Fibroblast of upper back skin (primary cell): Measurements from ENCODE around the gene SLC9C2.
"Not testable (repeated sequence)": the region's sequence is repeated elsewhere in the genome, so short reads cannot be mapped to it uniquely, and the experiment has no call there.

Experiments
- DNase-seq: peaks from one replicate; pipeline ENCODE4 v3.0.0-alpha.2; 2013

Gene SLC9C2

DNA sequence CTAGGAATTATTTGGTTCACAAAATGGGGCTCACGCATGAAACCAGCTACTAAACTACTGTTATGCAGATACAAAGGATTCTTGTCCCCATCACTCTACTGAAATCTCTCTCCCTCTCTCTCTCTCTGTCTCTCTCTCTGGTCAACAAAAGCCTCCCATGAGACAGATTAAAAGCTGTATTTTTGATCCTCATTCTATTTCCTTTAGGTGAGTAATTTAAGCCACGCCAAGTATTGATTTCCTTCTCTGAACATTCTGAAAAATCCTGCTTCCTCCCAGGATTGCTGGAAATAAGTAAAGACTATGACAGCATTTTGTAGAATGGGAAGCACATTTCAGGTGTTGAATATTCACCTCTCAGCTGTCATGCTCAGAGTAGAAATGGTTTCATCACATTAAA is 82.1 kb downstream of the SLC9C2 start:
- DNase-seq: no peak

DNA sequence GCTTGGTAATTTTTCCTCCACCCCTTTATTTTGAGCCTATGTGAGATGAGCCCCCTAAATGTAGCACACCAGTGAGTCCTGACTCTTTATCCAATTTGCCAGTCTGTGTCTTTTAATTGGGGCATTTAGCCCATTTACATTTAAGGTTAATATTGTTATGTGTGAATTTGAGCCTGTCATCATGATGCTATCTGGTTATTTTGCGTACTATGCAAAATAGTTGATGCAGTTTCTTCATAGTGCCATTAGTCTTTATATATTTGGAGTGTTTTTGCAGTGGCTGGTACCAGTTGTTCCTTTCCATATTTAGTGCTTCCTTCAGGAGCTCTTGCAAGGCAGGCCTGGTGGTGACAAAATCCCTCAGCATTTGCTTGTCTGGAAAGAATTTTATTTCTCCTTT is 88.4 kb downstream of the SLC9C2 start:
- not testable (repeated sequence) for DNase-seq

DNA sequence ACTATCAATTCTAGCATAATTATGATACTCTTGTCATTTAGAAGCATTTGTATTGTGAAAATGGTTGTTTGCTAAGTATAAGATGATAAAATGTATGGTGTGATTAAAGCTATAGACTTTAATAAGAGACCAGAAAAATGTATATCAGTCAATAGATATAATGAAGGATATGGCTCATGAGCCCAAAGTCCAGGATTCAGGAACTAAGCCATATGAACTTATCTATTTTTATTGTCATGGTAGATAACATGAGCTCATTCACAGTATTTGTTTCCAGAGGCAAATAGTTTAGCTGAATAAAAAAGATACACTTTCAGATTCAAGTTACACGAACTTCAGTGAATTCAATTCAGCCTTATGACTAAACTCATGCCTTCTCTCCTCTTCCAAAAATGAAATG is 93.1 kb downstream of the SLC9C2 start:
- DNase-seq: no peak

DNA sequence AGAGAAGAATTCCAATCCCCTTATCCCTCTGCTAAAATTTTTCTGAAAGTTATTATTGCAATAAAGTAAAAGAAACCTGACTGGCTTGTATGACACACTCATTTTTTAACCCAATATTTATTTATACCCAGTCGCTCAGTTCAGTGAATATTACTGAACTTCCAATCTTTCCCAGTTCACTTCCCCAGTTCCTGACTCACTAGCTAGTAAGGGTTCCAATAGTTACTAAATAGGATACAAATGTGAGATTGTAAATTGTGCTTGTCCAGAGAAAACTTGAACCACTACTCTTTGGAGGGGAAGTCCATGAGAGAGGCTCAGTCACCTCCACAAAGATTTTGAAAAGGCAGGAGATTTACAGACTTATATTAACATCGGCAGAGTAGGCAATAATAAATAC is 94.3 kb downstream of the SLC9C2 start:
- DNase-seq: no peak

DNA sequence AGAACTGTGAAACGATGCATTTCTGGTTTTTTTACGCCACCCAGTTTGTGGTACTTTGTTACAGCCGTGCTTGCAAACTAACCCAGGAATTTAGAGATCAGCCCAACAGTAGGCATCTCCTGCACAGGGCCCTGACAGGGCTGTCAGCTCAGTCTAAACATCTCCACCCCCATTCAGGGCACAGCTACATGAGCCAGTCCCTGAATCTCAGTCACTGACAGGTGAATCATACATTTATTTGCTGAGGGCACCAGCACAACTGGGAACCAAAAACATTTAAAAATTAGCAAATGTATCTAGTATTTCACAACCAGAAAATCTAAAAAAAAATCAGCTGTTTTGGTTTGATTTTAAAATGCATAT is 95.0 kb downstream of the SLC9C2 start:
- DNase-seq: no peak

DNA sequence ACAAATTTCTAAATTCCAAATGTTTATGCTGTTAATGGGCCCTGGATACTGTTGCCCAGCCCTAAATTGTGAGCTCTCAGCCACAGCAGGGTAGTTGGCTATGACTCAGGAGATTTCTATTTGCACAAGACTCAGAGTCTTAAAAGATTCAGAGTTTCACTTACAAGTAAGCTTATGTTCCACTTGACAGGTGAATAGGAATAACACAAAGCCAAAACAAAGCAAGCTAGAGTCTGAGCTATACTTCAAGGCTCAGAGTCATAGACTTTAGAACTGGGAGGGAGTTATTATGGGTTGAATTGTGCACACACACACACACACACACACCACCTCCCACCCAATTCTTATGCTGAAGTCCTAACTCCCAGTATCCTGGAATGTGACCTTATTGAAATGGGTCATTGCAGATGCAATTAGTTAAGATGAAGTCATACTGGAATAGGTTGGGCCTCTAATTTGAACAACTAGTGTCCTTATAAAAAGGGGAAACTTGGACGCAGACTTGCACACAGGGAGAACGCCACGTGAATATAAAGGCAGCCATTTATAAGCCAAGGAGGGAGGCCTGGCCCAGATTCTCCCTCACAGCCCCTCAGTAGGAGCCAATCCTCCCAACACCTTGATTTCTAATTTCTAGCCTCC is 95.5 kb downstream of the SLC9C2 start:
- peak; percentile 32 for DNase-seq

DNA sequence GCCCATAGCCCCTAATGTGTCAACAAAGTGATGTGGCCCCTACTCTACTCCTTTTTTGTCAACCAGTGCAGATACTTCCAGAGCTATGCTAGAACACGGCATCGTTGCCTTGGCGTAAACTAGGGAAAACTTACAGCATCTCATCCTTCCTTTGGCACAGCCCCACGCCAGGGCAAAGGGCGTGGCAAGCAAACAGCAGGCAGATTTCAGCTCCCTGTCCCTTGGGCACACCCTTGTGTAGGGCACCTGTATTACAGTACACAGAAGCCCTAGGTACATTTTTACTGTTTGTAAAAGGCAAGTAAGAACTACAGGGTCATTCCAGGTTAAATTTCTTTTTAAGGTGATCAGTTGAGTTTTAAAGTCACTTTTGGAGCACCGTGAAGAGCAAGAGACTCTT is 96.4 kb downstream of the SLC9C2 start:
- no peak for DNase-seq

DNA sequence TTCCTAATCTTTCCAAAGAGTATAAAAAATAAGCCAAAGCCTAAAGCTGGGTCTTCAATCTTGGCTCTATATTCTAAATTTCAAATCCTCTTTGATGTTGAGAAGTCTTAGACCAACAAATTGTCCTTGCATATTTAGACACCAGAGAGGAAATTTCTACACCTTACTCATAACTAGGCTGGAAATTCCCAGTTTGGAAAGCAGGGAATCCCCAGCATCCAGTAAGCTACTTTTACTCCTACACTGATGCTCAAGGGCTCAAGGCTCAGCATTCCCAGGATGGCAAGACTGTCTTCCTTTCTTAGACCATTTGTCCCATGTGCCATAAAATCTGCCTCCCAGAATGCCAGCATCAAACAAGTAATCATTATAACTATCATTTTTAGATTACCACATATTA is 97.5 kb downstream of the SLC9C2 start:
- DNase-seq: no peak

DNA sequence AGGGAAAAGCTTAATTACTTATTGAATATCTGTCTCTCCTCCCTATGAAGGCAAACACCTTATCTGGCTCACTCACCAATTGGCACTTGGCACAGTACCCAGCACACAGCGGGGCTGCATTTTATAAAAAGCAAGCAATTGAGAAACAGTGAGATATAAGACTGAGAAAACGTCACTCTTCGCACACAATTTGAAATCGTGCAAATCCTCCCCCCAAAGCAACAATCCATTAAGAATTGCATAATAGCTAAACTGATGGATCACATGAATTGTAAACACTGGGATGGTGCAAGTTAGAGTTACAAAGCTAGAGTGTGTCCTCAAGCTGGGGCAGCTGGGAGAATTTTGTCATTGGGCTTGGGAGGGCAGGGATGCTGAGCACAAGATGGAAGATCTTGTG is 98.6 kb downstream of the SLC9C2 start:
- DNase-seq: no peak

DNA sequence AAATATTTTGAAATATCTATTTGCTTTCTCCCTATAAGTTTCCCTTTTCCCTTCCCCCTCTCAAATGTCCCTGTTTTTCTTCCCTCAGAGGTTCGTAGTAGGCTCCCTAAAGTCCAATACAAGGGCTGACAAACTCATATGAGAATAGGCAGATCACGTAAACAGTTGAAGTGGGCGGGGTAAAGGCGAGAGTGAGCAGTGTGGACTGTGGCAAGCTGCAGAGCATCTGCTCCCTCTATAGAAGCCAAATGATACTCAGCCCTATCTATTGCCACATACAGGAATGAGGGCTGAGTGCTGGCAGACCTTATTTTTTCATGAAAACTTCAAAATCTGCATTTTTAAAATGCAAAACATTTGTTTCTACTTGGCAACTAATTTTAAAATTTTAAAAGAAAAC is 99.5 kb downstream of the SLC9C2 start:
- DNase-seq: peak; percentile 6

DNA sequence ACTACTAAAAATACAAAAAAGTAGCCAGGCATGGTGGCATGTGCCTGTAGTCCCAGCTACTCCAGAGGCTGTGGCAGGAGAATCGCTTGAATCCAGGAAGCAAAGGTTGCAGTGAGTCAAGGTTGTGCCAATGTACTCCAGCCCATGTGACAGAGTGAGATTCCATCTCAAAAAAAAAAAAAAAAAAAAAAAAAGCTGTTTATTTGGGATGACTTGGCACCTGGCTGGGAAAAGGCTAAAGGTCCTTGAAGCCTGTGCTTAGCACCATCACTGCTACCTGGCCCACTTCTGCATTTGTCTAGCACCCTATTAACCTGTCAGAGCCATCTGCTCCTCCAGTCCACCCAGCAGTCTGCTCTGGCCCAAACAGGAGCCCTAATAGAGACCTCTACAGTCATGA is 100.8 kb downstream of the SLC9C2 start:
- no peak for DNase-seq

DNA sequence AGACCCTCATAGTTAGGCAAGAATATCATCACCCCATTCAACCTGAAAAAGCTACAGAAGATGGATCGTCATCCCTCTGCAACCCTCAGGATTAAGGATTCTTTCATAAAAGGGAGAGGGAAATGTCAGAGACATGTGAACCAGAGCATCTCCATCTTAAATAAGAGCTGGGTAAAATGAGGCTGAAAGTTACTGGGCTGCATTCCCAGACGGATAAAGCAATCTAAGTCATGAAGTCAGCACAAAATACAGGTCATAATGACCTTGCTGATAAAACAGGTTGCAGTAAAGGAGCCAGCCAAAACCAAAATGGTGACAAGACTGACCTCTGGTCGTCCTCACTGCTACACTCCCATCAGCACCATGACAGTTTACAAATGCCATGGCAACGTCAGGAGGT is 103.1 kb downstream of the SLC9C2 start:
- no peak for DNase-seq

DNA sequence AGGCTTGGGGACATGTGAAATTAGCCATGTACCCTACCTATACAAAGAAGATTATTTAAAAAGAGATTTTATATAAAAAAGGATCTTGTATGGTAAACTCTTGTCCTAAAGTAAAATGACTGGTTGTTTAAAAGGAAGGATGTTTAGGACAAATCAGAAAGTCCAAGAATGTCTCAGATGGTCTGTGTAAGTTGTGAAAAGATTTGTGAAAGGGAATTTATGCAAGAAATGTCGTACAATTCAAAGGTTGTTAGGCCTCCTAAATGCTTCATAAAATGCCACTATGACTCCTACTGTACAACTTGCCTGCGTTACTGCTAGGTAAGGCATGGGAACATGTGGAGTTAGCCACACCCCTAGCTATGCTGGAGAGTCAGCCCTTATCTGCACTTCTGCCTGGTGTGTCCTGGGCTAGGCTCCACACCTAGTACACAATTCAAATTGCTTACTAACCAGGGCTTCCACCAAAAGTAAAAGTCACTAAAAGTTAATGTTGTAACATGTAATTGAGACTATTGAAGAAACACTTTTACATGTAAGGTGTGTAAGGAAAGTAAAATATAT is 106.0 kb downstream of the SLC9C2 start:
- DNase-seq: no peak

DNA sequence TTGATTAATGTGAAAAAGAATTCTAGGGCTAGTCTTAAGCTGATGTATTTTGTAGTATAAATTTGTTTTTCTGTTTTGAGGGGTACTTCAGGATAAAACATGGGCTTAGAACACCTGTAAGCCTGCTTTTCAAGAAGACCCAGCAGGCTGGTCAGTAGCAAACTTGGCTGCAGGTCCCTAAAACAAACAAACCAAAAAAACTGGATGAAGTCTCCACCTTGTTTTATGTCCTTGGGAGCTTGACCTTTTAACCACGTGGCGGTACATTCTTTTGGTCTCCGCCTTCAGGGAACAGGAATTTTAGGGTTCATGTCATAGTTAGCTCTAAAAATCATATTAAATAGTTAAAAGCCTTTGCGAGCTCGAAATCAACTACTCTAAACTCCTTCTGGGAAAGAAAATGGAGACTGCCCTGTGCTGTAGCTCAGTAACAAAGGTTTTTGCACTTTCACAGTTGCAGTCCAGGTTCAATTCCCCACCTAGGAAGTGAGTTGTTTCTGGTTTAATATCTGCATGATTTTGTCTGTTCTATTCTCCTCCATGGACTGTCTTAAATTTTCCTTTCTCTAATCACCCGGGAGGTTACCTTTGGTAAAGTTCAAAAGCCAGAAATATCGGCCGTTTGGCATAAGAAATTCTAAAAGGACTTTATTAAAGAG is 107.1 kb downstream of the SLC9C2 start:
- DNase-seq: no peak

DNA sequence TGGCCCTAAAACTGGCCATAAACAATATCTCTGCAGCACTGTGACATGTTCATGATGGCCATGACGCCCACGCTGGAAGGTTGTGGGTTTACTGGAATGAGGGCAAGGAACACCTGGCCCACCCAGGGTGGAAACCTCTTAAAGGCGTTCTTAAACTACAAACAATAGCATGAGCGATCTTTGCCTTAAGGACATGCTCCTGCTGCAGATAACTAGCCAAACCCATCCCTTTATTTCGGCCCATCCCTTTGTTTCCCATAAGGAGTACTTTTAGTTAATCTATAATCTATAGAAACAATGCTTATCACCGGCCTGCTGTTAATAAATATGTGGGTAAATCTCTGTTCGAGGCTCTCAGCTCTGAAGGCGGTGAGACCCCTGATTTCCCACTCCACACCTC is 109.7 kb downstream of the SLC9C2 start:
- DNase-seq: not testable (repeated sequence)

DNA sequence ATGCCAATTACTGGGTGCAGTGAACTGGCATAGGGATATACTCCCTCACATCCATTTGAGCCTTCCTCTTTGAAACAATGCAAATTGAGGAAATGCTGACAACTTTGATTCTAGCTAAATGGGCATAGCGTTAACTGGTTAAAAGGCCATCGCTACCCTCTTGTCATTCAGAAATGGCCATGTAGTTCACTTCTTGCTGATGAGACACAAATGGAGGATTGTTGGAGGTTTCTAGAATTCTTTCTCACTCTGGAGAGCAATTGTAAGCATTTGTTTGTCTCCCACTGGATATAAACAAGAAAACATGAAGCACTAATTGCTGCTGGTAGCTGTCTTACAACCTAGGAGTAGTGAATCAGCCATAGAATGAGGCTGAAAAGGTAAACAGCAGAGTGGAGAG is 111.4 kb downstream of the SLC9C2 start:
- no peak for DNase-seq

DNA sequence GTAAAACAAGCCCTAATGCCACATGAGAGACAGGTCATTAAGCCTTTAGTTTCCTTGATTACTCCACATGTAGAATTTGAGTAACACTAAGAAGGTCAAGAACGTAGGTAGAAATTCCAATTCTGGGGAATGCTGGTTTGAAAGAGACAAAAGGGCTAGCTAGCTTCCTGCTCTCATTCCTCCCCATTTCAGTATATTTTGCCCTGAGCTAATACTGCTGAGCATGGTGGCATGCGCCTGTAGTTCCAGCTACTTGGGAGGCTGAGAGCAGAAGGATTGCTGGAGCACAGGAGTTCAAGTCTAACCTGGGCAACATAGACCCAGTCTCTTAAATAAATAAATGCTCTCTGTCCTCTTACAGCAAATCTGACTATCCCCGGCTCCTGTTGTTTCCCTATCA is 112.9 kb downstream of the SLC9C2 start:
- DNase-seq: no peak

DNA sequence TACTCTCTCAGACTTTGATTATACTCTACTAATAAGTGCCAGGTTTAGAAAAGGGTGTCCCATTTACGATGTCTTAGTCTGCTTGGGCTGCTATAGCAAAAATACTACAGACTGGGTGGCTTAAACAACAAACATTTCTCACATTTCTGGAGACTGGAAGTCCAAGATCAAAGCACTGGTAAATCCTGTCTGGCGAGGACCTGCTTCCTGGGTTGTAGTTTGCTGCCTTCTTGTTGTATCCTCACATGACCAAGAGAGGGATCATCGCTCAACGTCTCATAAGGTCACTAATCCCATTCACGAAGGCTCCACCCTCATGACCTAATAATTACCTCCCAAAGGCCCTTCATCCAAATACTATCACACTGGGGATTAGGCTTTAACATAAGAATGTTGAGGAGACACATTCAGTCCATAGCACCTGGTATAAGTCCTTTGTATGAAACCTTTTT is 113.7 kb downstream of the SLC9C2 start:
- no peak for DNase-seq

DNA sequence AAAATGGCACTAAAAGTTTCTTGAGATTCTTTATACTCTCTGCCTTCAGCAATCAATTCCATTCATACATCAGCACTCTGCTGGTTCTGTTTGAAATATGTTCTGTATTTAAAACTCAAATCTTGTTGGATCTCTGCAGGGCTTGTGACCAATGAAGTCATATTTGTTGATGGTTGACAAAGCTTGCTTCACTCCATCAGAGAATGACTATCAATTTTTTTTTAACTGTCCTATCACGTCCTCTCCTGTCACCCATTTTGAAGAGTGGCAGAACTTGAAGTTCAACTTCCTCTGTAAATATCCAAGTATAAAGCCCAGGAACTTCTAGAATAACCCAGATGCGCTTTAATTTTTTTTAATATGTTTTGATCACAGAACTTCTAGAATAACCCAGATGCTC is 114.9 kb downstream of the SLC9C2 start:
- no peak for DNase-seq

DNA sequence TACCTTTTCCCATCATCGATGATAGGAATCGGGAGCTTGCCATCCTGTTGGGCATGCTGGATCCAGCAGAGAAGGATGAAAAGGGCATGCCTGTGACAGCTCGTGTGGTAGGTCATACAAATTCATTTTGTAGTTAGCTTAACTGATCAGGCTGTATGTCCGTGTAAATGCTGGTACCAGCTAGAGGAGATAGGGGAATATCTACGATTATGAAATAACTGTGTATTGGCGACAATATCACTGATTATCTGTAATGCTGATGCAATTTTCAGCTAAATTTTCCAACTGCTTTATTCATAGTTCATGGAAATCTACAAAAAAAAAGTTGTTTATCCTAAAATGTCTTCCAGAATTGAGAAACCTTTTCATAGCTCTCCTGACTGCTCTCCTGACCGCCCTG is 117.5 kb downstream of the SLC9C2 start:
- no peak for DNase-seq

DNA sequence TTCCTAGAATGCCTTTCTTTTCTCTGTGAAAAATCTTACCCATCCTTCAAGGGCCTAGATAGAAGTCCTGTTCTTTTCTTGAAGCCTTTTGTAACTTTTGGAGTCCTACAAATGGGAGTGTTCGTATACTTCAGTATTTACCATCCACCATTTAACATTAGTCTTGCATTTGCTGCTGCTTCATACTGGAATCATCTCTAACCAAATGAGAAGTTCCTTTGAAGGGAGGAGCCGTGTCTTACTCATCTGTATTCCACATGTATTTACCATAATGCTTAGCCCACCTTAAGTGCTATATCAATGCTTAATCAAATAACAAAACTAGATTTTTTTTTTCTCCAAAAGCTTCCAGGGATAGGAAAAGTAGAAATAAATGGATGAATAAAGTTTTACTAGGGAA is 118.6 kb downstream of the SLC9C2 start:
- no peak for DNase-seq

DNA sequence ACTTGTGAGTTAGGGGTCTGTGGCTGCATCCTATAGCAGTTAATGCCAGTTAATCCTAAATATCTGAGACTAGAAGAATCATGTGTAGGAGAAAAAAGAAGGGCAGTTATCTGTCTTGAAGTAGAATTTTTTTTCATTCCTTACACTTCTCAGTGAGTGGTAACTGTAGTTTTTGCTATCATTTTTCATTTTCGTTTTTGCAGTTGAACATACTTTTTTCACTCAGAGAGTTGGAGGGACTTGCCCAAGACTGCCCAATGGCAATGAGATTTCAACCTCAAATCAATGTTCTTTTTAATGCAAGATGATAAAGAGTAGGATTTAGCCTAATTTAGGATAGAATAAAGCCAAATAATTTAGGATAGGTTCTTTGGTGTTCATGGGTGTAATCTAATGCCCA is 120.2 kb downstream of the SLC9C2 start:
- no peak for DNase-seq

DNA sequence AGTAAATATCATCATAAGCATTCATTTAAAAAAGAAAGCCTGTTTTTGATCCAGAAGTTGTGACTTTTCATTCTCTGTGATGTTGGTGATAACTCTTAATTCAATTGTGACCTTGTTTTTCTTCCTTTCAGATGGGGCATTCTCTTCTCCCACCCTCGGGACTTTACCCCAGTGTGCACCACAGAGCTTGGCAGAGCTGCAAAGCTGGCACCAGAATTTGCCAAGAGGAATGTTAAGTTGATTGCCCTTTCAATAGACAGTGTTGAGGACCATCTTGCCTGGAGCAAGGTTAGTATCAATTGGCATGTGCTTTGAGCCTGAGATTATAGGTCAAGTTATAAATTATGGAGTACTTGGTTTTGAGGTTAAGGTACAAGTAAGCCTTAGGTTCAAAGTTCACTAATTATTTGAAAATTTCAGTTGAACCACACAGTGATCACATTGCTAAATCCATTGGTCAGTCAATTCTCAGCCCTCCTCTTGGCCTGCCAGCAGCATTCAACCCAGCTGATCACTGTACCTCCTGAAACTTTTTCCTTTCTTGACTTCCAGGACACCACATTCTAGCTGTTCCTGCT is 121.6 kb downstream of the SLC9C2 start:
- no peak for DNase-seq

DNA sequence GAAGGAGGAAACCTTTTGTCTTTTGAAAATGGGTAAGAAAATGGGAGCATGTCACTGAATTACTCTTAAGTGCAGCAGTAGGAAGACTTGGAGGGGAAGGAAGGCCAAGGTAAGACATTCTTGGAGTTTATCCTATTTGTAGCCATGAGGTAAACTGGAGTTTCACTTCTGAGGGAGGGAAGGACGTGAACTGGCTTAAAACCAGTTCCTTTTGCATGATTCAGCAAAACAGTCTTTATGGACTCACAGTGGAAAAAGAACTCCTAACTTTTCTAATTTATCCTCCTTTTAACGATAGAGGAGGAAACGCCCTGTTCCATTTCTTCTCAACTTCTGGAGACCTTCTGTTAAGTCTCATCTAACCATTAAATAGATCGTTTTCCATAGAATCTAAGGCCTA is 123.2 kb downstream of the SLC9C2 start:
- DNase-seq: peak; percentile 12
